Diencephalon (tissue), 1 donor: ENCODE data around the gene MSMO1. TPM values are rescaled to one million over a fixed set of nuclear protein-coding genes. Genes with fewer than 3 reads are reported as not detected.
A peak's percentile ranks its signal among the peaks of the same experiment; 100 is the strongest.

Experiments used
- small RNA-seq: library from RNA; depleted of rRNA; stranded (forward); fragments of <200 nt; gene quantifications from one replicate; pipeline ENCODE3, GENCODE V24; 2014
- total RNA-seq: library from RNA; depleted of rRNA; stranded (reverse); fragments of >200 nt; gene quantifications from one replicate; pipeline ENCODE4 v1.2.3, GENCODE V29; 2014

Gene MSMO1
- 442 TPM for total RNA-seq

GRCh38 chr4:165327211-165328100 is at the start of gene MSMO1:
TSS of gene MSMO1 (plus strand) at chr4:165327669. CDS start at chr4:165333371, 5,702 bp downstream.

DNA sequence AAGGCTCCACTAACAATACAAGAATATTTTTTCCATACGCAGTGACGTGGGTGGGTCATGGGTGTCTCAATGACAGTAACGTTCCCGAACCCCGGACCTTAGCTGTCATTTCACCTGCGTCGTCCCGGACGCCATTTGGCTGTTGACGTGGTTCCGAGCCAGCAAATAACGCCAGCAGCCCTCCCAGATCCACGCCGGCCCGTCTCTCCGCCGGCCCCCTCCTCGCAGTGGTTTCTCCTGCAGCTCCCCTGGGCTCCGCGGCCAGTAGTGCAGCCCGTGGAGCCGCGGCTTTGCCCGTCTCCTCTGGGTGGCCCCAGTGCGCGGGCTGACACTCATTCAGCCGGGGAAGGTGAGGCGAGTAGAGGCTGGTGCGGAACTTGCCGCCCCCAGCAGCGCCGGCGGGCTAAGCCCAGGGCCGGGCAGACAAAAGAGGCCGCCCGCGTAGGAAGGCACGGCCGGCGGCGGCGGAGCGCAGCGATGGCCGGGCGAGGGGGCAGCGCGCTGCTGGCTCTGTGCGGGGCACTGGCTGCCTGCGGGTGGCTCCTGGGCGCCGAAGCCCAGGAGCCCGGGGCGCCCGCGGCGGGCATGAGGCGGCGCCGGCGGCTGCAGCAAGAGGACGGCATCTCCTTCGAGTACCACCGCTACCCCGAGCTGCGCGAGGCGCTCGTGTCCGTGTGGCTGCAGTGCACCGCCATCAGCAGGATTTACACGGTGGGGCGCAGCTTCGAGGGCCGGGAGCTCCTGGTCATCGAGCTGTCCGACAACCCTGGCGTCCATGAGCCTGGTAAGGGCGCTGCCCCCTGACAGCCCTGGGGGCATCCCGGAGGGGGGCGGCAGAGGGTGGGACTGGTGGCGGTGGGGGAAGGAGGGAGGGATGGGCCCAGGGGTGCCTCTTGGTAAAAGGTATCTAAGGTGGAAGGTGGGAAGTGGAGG is 51.5 kb downstream of the MSMO1 start, which contains the start of gene CPE:
TSS of gene CPE (plus strand) at position 264 of the 933 bp plus-strand sequence. CDS start at position 478, 214 bp downstream.

Small RNA genes within 50 kb of the gene (small RNA-seq; reads per million reads assigned to genes)
- gene MIR578, result 0.67 reads per million, percentile 66 among the genes with 10 or more reads in this experiment

Other genes starting within 250 kb of the MSMO1 start
- 8.5 TPM for gene TMEM192, start 214.8 kb upstream of the MSMO1 start, total RNA-seq
- gene KLHL2, start 120.1 kb upstream of the MSMO1 start, total RNA-seq, result 69.7 TPM
- 539 TPM for gene CPE, start 51.3 kb downstream of the MSMO1 start, total RNA-seq